BJ (cell line): Measurements from ENCODE around the gene GDF9. TPM values are rescaled to one million over a fixed set of nuclear protein-coding genes. Genes with fewer than 3 reads are reported as not detected.

ENCODE experiments used
- CTCF ChIA-PET: fragments of 350-600 bp; formaldehyde crosslinking; extraction: SDS; loops from one replicate; lab custom pipeline; 2021; ENCODE audit warnings: antibody characterized with exemption, inconsistent platforms; lab: Yijun Ruan, JAX
- POLR2A ChIA-PET: fragments of 300-600 bp; sonication (Branson Sonifier 250); formaldehyde crosslinking; extraction: SDS; loops from one replicate; lab custom pipeline; 2021; ENCODE audit warnings: antibody characterized with exemption; lab: Charles Lee
- DNase-seq: peaks from one replicate; pipeline ENCODE4 v3.0.0-alpha.2; 2011; ENCODE audit warnings: low read depth
- H3K27me3 ChIP-seq: 2 replicates; pipeline ENCODE4 v1.6.0; 2011; ENCODE audit warnings: low read length; ENCODE audit not compliant: control insufficient read depth, insufficient read depth
- H3K36me3 ChIP-seq: 2 replicates; pipeline ENCODE4 v1.5.1; 2011; ENCODE audit warnings: low read length; ENCODE audit not compliant: control insufficient read depth, insufficient read depth
- H3K4me3 ChIP-seq: 2 replicates; pipeline ENCODE4 v1.5.1; 2011; ENCODE audit warnings: low read depth, mild to moderate bottlenecking, control low read depth, low read length
- polyA plus RNA-seq: library from polyadenylated mRNA; depleted of rRNA; stranded (reverse); fragments of >200 nt; gene quantifications from 2 replicates; pipeline ENCODE4 v1.2.3, GENCODE V29; 2011
- TF ChIP-seq, protein P1 (sequence below): IDR thresholded peaks from 2 replicates; pipeline ENCODE4 v1.5.1; 2011; ENCODE audit warnings: low read depth, mild to moderate bottlenecking, control low read depth, inconsistent platforms, low read length, moderate library complexity; ENCODE audit not compliant: insufficient read depth

The GDF9 gene
- polyA plus RNA-seq, 1 experiment: 0.20 TPM

DNA sequence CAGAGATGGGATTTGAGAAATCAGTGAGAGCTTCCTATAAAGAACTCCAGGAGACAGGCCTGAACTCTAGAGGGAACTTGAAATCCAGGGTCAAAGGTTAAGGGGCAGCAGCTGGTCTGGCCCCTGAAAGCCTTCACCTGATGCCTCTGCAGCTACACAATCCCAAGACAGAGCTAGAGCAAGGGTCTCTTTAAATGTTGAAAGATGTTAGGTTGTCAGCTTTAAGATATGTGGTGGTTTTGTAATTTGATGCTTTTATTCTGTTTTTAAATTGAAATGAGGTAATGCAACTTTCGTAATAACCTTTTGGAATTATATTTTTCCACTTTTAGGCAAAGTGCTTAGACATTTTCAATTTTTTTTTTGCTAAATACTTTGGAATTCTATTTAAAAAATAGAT lies 50.8 kb downstream of the GDF9 start:
- Histone ChIP-seq H3K36me3 (no peaks in the 10 kb centered on the region; the same call in 1 of the 2 replicates), H3K27me3 (peaks cover 17% of the 10 kb centered on the region), H3K4me3 (no peak overlapping the region)
- CTCF ChIA-PET: interaction anchor here (0.7 to 9.4 kb wide), 3 partner anchors 13 to 60 kb away, joined by 4 to 102 read pairs (median 4); no protein-coding TSS in a partner anchor
- TF ChIP-seq, protein P1, sequence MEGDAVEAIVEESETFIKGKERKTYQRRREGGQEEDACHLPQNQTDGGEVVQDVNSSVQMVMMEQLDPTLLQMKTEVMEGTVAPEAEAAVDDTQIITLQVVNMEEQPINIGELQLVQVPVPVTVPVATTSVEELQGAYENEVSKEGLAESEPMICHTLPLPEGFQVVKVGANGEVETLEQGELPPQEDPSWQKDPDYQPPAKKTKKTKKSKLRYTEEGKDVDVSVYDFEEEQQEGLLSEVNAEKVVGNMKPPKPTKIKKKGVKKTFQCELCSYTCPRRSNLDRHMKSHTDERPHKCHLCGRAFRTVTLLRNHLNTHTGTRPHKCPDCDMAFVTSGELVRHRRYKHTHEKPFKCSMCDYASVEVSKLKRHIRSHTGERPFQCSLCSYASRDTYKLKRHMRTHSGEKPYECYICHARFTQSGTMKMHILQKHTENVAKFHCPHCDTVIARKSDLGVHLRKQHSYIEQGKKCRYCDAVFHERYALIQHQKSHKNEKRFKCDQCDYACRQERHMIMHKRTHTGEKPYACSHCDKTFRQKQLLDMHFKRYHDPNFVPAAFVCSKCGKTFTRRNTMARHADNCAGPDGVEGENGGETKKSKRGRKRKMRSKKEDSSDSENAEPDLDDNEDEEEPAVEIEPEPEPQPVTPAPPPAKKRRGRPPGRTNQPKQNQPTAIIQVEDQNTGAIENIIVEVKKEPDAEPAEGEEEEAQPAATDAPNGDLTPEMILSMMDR: no peak
- POLR2A ChIA-PET: interaction anchor here (0.8 kb wide), 1 partner anchor 61 kb away, joined by 3 read pairs; no protein-coding TSS in a partner anchor
- no peak for DNase-seq

DNA sequence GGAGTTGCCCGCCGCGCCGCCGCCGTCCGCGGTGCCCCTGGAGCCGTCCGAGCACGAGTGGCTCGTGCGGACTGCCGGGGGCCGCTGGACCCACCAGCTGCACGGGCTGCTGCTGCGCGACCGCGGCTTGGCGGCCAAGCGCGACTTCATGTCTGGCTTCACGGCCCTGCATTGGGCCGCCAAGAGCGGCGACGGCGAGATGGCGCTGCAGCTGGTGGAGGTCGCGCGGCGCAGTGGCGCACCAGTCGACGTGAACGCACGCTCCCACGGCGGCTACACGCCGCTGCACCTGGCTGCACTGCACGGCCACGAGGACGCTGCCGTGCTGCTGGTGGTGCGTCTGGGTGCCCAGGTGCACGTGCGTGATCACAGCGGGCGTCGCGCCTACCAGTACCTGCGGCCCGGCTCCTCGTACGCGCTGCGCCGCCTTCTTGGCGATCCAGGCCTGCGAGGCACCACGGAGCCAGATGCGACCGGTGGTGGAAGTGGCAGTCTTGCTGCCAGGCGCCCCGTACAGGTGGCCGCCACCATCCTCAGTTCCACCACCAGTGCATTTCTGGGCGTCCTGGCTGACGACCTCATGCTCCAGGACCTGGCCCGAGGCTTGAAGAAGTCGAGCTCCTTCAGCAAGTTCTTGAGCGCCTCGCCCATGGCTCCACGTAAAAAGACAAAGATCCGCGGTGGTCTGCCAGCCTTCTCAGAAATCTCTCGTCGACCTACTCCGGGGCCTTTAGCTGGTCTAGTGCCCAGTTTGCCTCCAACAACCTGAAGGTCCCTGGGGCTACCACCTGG lies 51.6 kb downstream of the GDF9 start:
- Histone ChIP-seq H3K27me3 (peaks cover 18% of the 10 kb centered on the region), H3K36me3 (no peaks in the 10 kb centered on the region; the same call in 1 of the 2 replicates), H3K4me3 (no peak overlapping the region)
- TF ChIP-seq, protein P1: no peak
- CTCF ChIA-PET: interaction anchor here (0.7 to 9.4 kb wide), 6 partner anchors 13 to 314 kb away, joined by 3 to 102 read pairs (median 4); no protein-coding TSS in a partner anchor
- POLR2A ChIA-PET: interaction anchor here (0.8 kb wide), 1 partner anchor 60 kb away, joined by 3 read pairs; no protein-coding TSS in a partner anchor
- no peak for DNase-seq

DNA sequence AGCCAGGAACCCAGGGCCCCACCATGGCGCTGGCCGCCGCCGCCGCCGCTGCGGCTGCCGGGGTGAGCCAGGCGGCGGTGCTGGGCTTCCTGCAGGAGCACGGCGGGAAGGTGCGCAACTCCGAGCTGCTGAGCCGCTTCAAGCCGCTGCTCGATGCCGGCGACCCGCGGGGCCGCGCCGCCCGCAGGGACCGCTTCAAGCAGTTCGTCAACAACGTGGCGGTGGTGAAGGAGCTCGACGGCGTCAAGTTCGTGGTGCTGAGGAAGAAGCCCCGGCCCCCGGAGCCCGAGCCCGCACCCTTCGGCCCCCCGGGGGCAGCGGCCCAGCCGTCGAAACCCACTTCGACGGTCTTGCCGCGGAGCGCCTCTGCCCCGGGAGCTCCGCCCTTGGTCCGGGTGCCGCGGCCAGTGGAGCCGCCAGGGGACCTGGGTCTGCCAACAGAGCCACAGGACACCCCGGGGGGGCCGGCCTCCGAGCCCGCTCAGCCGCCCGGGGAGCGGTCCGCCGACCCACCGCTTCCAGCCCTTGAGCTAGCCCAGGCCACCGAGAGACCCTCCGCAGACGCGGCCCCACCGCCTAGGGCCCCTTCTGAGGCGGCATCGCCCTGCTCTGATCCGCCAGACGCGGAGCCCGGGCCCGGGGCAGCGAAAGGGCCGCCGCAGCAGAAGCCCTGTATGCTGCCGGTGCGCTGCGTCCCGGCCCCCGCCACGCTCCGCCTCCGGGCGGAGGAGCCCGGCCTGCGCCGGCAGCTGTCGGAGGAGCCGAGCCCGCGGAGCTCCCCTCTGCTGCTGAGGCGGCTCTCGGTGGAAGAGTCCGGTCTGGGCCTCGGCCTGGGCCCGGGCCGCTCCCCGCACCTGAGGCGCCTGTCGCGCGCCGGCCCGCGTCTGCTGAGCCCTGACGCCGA lies 52.4 kb downstream of the GDF9 start:
- Histone ChIP-seq H3K27me3 (peaks cover 18% of the 10 kb centered on the region), H3K4me3 (peak overlapping the region; percentile 16; the same call in 1 of the 2 replicates), H3K36me3 (no peaks in the 10 kb centered on the region; the same call in 1 of the 2 replicates)
- no peak for DNase-seq
- CTCF ChIA-PET: interaction anchor here (0.6 to 9.4 kb wide), 8 partner anchors 12 to 313 kb away, joined by 3 to 102 read pairs (median 3); no protein-coding TSS in a partner anchor
- TF ChIP-seq, protein P1: no peak
- POLR2A ChIA-PET: interaction anchor here (0.5 kb wide), 1 partner anchor 14 kb away, joined by 20 read pairs; no protein-coding TSS in a partner anchor

DNA sequence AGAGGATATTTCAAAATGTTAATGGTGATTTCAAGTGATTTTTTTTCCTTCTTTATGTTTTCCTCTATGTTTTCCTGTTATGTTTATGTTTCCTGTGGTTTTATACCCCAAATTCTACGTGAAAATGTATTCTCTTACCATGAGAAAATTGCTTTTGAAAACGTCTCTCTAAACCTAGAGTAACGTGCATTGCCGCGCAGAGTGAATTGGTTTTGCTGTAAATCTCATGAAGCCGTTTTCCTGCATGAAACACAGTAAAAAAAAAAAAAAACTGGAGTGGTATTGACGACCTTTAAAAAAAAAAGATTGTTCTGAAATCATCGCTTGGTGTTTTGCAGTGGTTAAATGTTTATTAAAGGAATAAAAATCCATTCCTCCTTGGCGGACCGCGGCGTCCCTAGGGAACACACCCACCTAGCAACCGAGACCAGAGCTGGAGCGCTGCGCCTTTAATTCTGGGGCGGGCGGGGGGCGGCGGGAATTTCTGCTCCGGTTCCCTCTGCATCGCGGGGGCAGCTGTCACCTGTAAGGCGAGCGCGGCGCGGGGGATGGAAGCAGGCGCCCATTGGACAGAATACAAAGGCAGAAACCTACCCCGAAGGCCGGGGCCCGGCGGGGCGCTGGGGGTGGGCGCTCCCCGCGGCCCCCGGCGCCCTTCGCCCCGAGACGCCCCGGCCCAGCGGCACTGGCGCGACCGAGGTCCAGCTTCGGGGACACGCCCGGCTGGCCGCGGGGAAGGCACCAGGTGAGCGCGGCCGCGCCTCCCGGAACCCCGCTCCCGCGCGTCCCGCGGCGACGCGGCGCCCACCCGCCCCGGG lies 53.3 kb downstream of the GDF9 start, which contains the start of gene SOWAHA:
Gene SOWAHA, plus strand, starts transcription at position 522 of the 818 bp plus-strand sequence. CDS start 320 bp downstream, outside the sequence.
- TF ChIP-seq, protein P1: no peak
- peaks cover 18% of the 10 kb centered on the region for H3K27me3 ChIP-seq
- H3K4me3 ChIP-seq: peak within 1 kb of the TSS; percentile 17
- ChIA-PET CTCF (interaction anchor here (0.6 to 9.4 kb wide), 6 partner anchors 11 to 287 kb away, joined by 3 to 102 read pairs (median 4); no protein-coding TSS in a partner anchor), POLR2A (no interaction called here)
- no peaks in the 10 kb centered on the region; the same call in 1 of the 2 replicates for H3K36me3 ChIP-seq
- DNase-seq: no peak
